Measurements from ENCODE around the gene C3orf20. TPM values are rescaled to one million over a fixed set of nuclear protein-coding genes. Genes with fewer than 3 reads are reported as not detected.
"Not testable (repeated sequence)": the region's sequence is repeated elsewhere in the genome, so short reads cannot be mapped to it uniquely, and the experiment has no call there.

The C3orf20 gene
- total RNA-seq, 1 donor from 2014 or later, result 0.52 TPM

DNA sequence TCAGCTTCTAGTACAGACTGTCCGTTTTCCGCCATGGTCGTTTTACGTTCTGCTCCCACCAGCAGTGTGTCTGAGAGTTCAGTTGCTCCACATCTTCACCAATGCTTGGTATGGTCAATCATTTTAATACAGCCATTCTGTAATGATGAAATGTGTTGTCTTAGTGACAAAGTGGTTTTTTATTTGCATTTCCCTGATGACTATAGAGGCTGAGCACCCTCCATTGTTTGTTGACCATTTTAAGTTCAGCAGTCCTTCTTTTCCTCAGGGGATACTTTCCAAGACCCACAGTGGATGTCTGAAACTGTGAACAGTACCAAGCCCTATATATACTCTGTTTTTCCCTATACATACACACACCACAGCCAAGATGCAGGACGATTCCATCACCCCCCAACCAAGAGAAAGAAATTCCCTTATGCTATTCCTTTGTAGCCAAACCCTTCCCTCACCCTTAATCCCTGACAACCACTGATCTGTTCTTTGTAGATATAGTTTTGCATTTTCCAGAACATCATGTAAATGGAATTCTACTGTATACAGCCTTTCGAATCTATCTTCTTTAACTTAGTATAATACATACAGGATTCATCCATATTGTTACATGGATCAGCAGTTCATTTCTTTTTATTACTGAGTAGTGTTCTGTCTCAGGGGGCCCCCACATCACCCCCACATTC lies 55.9 kb downstream of the C3orf20 start:
- H3K36me3 ChIP-seq (ENCODE audit: control insufficient read depth in 3 of 3, insufficient read depth in 3 of 3, low read length in 3 of 3), result no peaks in the 10 kb centered on the region

DNA sequence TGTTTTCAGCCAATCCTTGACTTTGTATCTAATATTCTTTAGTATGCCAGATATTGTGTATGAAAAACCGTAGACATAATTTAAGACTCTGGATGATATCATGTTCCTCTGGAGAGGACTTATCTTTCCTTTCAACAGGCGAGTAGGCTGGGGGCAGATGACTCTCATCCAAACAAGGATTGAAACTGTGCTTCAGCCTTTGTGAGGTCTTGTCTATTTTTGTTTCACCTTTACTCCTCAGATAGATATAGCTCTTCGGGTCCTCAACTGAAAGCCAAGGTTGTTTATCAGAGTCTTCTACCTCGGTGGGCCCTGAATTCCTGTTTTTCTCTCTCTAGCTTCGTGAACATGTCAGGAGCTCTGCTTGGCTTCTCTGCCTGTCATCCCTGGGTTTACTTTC lies 66.0 kb downstream of the C3orf20 start:
- no peaks in the 10 kb centered on the region for H3K4me1 ChIP-seq (ENCODE audit: control insufficient read depth in 3 of 3, insufficient read depth in 3 of 3, low read length in 3 of 3)
- no peaks in the 10 kb centered on the region for H3K27me3 ChIP-seq (ENCODE audit: control insufficient read depth in 3 of 3, insufficient read depth in 3 of 3, low read length in 3 of 3)
- H3K27ac ChIP-seq (ENCODE audit: low read depth, low read length), result no peak overlapping the region
- H3K9ac ChIP-seq (ENCODE audit: low read depth in 1 of 3, low read length in 3 of 3), result no peak overlapping the region
- no peaks in the 10 kb centered on the region for H3K36me3 ChIP-seq (ENCODE audit: control insufficient read depth in 3 of 3, insufficient read depth in 3 of 3, low read length in 3 of 3)
- peaks cover 0 to 5% (median 0%) of the 10 kb centered on the region in 3 donors for H3K9me3 ChIP-seq (ENCODE audit: control insufficient read depth in 3 of 3, low read length in 3 of 3)
- no peak overlapping the region for H3K4me3 ChIP-seq (ENCODE audit: low read length in 3 of 3)

More for the DNA sequence above, 55.9 kb downstream of the C3orf20 start:
- Histone ChIP-seq H3K9ac (ENCODE audit: low read depth in 1 of 3, low read length in 3 of 3) (no peak overlapping the region), H3K4me3 (ENCODE audit: low read length in 3 of 3) (no peak overlapping the region), H3K27me3 (ENCODE audit: control insufficient read depth in 3 of 3, insufficient read depth in 3 of 3, low read length in 3 of 3) (no peaks in the 10 kb centered on the region), H3K27ac (ENCODE audit: low read depth, low read length) (no peak overlapping the region), H3K4me1 (ENCODE audit: control insufficient read depth in 3 of 3, insufficient read depth in 3 of 3, low read length in 3 of 3) (peaks cover 6 to 11% (median 7%) of the 10 kb centered on the region in 3 donors), H3K9me3 (ENCODE audit: control insufficient read depth in 3 of 3, low read length in 3 of 3) (no peaks in the 10 kb centered on the region)

- Histone ChIP-seq H3K9me3 (ENCODE audit: control insufficient read depth in 3 of 3, low read length in 3 of 3) (peaks cover 0 to 5% (median 0%) of the 10 kb centered on the region in 3 donors), H3K4me1 (ENCODE audit: control insufficient read depth in 3 of 3, insufficient read depth in 3 of 3, low read length in 3 of 3) (no peaks in the 10 kb centered on the region), H3K27me3 (ENCODE audit: control insufficient read depth in 3 of 3, insufficient read depth in 3 of 3, low read length in 3 of 3) (no peaks in the 10 kb centered on the region), H3K27ac (ENCODE audit: low read depth, low read length) (no peak overlapping the region), H3K4me3 (ENCODE audit: low read length in 3 of 3) (no peak overlapping the region), H3K9ac (ENCODE audit: low read depth in 1 of 3, low read length in 3 of 3) (no peak overlapping the region), H3K36me3 (ENCODE audit: control insufficient read depth in 3 of 3, insufficient read depth in 3 of 3, low read length in 3 of 3) (no peaks in the 10 kb centered on the region)
Observed at GRCh38 chr3:14741510-14741909, 66.6 kb downstream of the C3orf20 start.

DNA sequence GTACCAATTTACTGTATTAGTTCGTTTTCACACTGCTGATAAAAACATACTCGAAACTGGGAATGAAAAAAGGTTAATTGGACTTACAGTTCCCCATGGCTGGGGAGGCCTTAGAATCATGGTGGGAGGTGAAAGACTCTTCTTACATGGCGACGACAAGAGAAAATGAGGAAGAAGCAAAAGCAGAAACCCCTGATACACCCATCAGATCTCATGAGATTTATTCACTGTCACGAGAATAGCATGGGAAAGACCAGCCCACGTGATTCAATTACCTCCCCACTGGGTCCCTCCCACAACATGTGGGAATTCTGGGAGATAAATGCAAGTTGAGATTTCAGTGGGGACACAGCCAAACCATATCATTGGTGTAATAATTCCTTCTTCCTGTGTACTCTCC lies 69.6 kb downstream of the C3orf20 start:
- H3K9ac ChIP-seq (ENCODE audit: low read depth in 1 of 3, low read length in 3 of 3), result no peak overlapping the region
- H3K4me1 ChIP-seq (ENCODE audit: control insufficient read depth in 3 of 3, insufficient read depth in 3 of 3, low read length in 3 of 3), result no peaks in the 10 kb centered on the region
- H3K36me3 ChIP-seq (ENCODE audit: control insufficient read depth in 3 of 3, insufficient read depth in 3 of 3, low read length in 3 of 3), result no peaks in the 10 kb centered on the region
- H3K27me3 ChIP-seq (ENCODE audit: control insufficient read depth in 3 of 3, insufficient read depth in 3 of 3, low read length in 3 of 3), result no peaks in the 10 kb centered on the region
- H3K9me3 ChIP-seq (ENCODE audit: control insufficient read depth in 3 of 3, low read length in 3 of 3), result peaks cover 0 to 1% (median 0%) of the 10 kb centered on the region in 3 donors
- no peak overlapping the region for H3K4me3 ChIP-seq (ENCODE audit: low read length in 3 of 3)
- no peak overlapping the region for H3K27ac ChIP-seq (ENCODE audit: low read depth, low read length)

DNA sequence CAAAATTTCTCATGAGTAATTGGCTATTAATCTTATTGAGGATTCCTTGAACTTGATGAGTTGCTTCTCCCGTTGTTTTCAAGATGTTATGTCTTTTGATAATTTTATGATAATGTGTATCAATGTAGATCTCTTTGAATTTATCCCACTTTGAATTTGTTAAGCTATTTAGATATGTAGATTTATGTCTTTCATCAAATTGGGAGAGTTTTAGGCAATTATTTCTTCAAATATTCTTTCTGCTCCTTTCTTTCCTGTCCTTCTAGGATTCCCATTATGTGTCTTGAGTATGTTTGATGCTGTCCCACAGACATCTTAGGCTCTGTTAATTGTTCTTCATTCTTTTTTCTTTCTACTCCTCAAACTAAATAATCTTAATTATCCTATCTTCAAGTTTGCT lies 75.7 kb downstream of the C3orf20 start:
- H3K4me1 ChIP-seq (ENCODE audit: control insufficient read depth in 3 of 3, insufficient read depth in 3 of 3, low read length in 3 of 3), result no peaks in the 10 kb centered on the region
- no peak overlapping the region for H3K9ac ChIP-seq (ENCODE audit: low read depth in 1 of 3, low read length in 3 of 3)
- peaks cover 0 to 4% (median 0%) of the 10 kb centered on the region in 3 donors for H3K9me3 ChIP-seq (ENCODE audit: control insufficient read depth in 3 of 3, low read length in 3 of 3)
- H3K36me3 ChIP-seq (ENCODE audit: control insufficient read depth in 3 of 3, insufficient read depth in 3 of 3, low read length in 3 of 3), result no peaks in the 10 kb centered on the region
- no peak overlapping the region for H3K27ac ChIP-seq (ENCODE audit: low read depth, low read length)
- H3K4me3 ChIP-seq (ENCODE audit: low read length in 3 of 3), result no peak overlapping the region
- H3K27me3 ChIP-seq (ENCODE audit: control insufficient read depth in 3 of 3, insufficient read depth in 3 of 3, low read length in 3 of 3), result no peaks in the 10 kb centered on the region

- H3K9ac ChIP-seq (ENCODE audit: low read depth in 1 of 3, low read length in 3 of 3); H3K9me3 ChIP-seq (ENCODE audit: control insufficient read depth in 3 of 3, low read length in 3 of 3); H3K27me3 ChIP-seq (ENCODE audit: control insufficient read depth in 3 of 3, insufficient read depth in 3 of 3, low read length in 3 of 3); H3K4me1 ChIP-seq (ENCODE audit: control insufficient read depth in 3 of 3, insufficient read depth in 3 of 3, low read length in 3 of 3); H3K27ac ChIP-seq (ENCODE audit: low read depth, low read length); H3K36me3 ChIP-seq (ENCODE audit: control insufficient read depth in 3 of 3, insufficient read depth in 3 of 3, low read length in 3 of 3); H3K4me3 ChIP-seq (ENCODE audit: low read length in 3 of 3): not testable (repeated sequence)
Observed at GRCh38 chr3:14752979-14753378, 78.0 kb downstream of the C3orf20 start.

- no peaks in the 10 kb centered on the region for H3K27me3 ChIP-seq (ENCODE audit: control insufficient read depth in 3 of 3, insufficient read depth in 3 of 3, low read length in 3 of 3)
- no peaks in the 10 kb centered on the region for H3K36me3 ChIP-seq (ENCODE audit: control insufficient read depth in 3 of 3, insufficient read depth in 3 of 3, low read length in 3 of 3)
- peaks cover 0 to 11% (median 4%) of the 10 kb centered on the region in 3 donors for H3K4me1 ChIP-seq (ENCODE audit: control insufficient read depth in 3 of 3, insufficient read depth in 3 of 3, low read length in 3 of 3)
- H3K9ac ChIP-seq (ENCODE audit: low read depth in 1 of 3, low read length in 3 of 3), result no peak overlapping the region
- no peak overlapping the region for H3K4me3 ChIP-seq (ENCODE audit: low read length in 3 of 3)
- no peaks in the 10 kb centered on the region for H3K9me3 ChIP-seq (ENCODE audit: control insufficient read depth in 3 of 3, low read length in 3 of 3)
- H3K27ac ChIP-seq (ENCODE audit: low read depth, low read length), result no peak overlapping the region
Observed at GRCh38 chr3:14757153-14757700, 82.3 kb downstream of the C3orf20 start.

DNA sequence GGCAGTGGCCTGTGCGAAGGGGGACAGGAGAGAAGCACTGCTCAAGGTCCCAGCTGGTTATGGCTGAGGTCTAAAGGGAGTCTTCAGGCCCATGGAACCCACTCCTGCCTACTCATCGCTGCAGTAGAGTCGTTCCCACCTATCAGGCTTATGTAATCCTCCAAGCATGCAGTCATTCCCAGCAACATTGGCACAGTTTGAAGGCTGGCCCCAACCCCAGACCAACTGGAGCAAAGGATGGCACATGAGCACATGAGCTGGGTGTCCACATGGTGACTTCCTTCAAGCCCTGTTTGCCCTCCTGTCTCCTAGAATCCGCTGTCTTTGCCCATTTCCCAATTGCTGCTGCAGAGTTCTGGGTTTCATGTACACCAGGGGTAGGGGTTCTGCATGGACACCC lies 83.4 kb downstream of the C3orf20 start:
- Histone ChIP-seq H3K9me3 (ENCODE audit: control insufficient read depth in 3 of 3, low read length in 3 of 3) (peaks cover 0 to 2% (median 0%) of the 10 kb centered on the region in 3 donors), H3K27me3 (ENCODE audit: control insufficient read depth in 3 of 3, insufficient read depth in 3 of 3, low read length in 3 of 3) (peaks cover 0 to 5% (median 0%) of the 10 kb centered on the region in 3 donors), H3K27ac (ENCODE audit: low read depth, low read length) (no peak overlapping the region), H3K4me3 (ENCODE audit: low read length in 3 of 3) (no peak overlapping the region), H3K4me1 (ENCODE audit: control insufficient read depth in 3 of 3, insufficient read depth in 3 of 3, low read length in 3 of 3) (peaks cover 0 to 11% (median 4%) of the 10 kb centered on the region in 3 donors), H3K36me3 (ENCODE audit: control insufficient read depth in 3 of 3, insufficient read depth in 3 of 3, low read length in 3 of 3) (no peaks in the 10 kb centered on the region), H3K9ac (ENCODE audit: low read depth in 1 of 3, low read length in 3 of 3) (no peak overlapping the region)

GRCh38 chr3:14758959-14759358 lies 84.0 kb downstream of the C3orf20 start:
- Histone ChIP-seq H3K27ac (ENCODE audit: low read depth, low read length) (no peak overlapping the region), H3K4me3 (ENCODE audit: low read length in 3 of 3) (no peak overlapping the region), H3K9me3 (ENCODE audit: control insufficient read depth in 3 of 3, low read length in 3 of 3) (peaks cover 0 to 2% (median 0%) of the 10 kb centered on the region in 3 donors), H3K27me3 (ENCODE audit: control insufficient read depth in 3 of 3, insufficient read depth in 3 of 3, low read length in 3 of 3) (peaks cover 0 to 5% (median 0%) of the 10 kb centered on the region in 3 donors), H3K9ac (ENCODE audit: low read depth in 1 of 3, low read length in 3 of 3) (no peak overlapping the region), H3K36me3 (ENCODE audit: control insufficient read depth in 3 of 3, insufficient read depth in 3 of 3, low read length in 3 of 3) (no peaks in the 10 kb centered on the region), H3K4me1 (ENCODE audit: control insufficient read depth in 3 of 3, insufficient read depth in 3 of 3, low read length in 3 of 3) (peaks cover 0 to 11% (median 4%) of the 10 kb centered on the region in 3 donors)

GRCh38 chr3:14760185-14760584 lies 85.2 kb downstream of the C3orf20 start:
- peaks cover 0 to 11% (median 4%) of the 10 kb centered on the region in 3 donors for H3K4me1 ChIP-seq (ENCODE audit: control insufficient read depth in 3 of 3, insufficient read depth in 3 of 3, low read length in 3 of 3)
- peaks cover 0 to 2% (median 0%) of the 10 kb centered on the region in 3 donors for H3K9me3 ChIP-seq (ENCODE audit: control insufficient read depth in 3 of 3, low read length in 3 of 3)
- peaks cover 0 to 5% (median 0%) of the 10 kb centered on the region in 3 donors for H3K27me3 ChIP-seq (ENCODE audit: control insufficient read depth in 3 of 3, insufficient read depth in 3 of 3, low read length in 3 of 3)
- no peaks in the 10 kb centered on the region for H3K36me3 ChIP-seq (ENCODE audit: control insufficient read depth in 3 of 3, insufficient read depth in 3 of 3, low read length in 3 of 3)
- no peak overlapping the region for H3K9ac ChIP-seq (ENCODE audit: low read depth in 1 of 3, low read length in 3 of 3)
- H3K4me3 ChIP-seq (ENCODE audit: low read length in 3 of 3), result no peak overlapping the region
- H3K27ac ChIP-seq (ENCODE audit: low read depth, low read length), result no peak overlapping the region

All from skeletal muscle tissue (tissue), 4 donors.